Epithelial cell of proximal tubule (primary cell): Measurements from ENCODE around the gene MDGA2. TPM values are rescaled to one million over a fixed set of nuclear protein-coding genes. Genes with fewer than 3 reads are reported as not detected.

Experiments
- DNase-seq: peaks from one replicate; pipeline ENCODE4 v3.0.0-alpha.2; 2011; ENCODE audit warnings: low read depth
- H3K4me3 ChIP-seq: 2 replicates; pipeline ENCODE4 v1.5.1; 2011; ENCODE audit warnings: low read depth, mild to moderate bottlenecking, low read length
- total RNA-seq: library from RNA; depleted of rRNA; stranded (reverse); fragments of >200 nt; gene quantifications from 2 replicates; pipeline ENCODE4 v1.2.3, GENCODE V29; 2015
- TF ChIP-seq, protein P1 (sequence below): conservative IDR thresholded peaks from 2 replicates; pipeline ENCODE4 v1.5.1; 2012; ENCODE audit warnings: low read depth, mild to moderate bottlenecking, low read length

Gene MDGA2
- total RNA-seq, 1 donor from 2014 or later = 0.23 TPM

DNA sequence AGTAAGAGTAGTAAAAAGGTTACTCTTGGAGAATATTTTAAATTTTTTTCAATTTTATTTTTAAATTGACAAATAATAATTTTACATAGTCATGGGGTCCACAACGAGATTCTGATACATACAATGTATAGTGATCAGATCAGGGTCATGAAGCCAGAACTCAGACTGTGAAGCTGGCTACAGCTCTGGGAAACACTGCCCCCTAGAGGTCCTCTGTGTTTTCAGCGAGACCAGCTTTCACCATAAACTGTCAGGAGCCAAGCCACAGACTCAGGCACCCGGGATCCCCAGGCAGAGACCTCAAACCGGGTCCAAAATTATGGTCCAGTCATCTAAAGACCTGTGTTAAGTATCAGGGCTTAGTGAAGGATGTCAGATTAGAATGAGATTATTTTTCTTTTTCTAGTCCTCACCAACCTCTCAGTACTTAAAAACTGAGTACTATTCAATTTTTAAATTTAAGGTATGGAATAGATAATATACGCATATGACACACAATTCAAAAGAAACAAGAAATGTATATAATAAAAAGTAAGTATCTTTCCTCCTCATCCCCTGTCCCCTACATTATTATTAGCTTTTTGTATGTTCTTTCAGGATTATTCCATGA lies 397.1 kb downstream of the MDGA2 start:
- no peak for DNase-seq
- TF ChIP-seq, protein P1, sequence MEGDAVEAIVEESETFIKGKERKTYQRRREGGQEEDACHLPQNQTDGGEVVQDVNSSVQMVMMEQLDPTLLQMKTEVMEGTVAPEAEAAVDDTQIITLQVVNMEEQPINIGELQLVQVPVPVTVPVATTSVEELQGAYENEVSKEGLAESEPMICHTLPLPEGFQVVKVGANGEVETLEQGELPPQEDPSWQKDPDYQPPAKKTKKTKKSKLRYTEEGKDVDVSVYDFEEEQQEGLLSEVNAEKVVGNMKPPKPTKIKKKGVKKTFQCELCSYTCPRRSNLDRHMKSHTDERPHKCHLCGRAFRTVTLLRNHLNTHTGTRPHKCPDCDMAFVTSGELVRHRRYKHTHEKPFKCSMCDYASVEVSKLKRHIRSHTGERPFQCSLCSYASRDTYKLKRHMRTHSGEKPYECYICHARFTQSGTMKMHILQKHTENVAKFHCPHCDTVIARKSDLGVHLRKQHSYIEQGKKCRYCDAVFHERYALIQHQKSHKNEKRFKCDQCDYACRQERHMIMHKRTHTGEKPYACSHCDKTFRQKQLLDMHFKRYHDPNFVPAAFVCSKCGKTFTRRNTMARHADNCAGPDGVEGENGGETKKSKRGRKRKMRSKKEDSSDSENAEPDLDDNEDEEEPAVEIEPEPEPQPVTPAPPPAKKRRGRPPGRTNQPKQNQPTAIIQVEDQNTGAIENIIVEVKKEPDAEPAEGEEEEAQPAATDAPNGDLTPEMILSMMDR = peak; percentile 93

DNA sequence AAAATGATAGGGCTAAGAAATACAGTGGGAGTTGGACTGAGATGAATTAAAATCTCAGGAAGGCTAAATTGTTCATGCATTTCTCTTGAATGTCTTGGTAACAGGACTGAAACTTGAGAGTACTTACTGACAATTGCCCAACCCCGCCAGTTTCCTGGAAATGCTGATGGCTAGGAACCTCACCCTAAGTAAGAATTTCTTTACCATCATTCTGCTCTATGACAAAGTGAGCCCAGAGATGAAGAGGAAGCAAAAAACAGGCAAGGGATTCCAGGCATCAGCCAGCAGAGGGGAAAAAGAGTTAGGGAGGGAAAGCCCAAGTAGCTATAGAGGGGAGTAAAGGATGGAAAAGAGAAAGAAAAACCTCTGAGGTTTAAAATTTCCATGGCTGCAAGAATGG lies 397.7 kb downstream of the MDGA2 start:
- TF ChIP-seq, protein P1 = no peak
- no peak for DNase-seq
- no peak overlapping the region for H3K4me3 ChIP-seq

More for the DNA sequence above, 397.1 kb downstream of the MDGA2 start:
- H3K4me3 ChIP-seq = no peak overlapping the region

DNA sequence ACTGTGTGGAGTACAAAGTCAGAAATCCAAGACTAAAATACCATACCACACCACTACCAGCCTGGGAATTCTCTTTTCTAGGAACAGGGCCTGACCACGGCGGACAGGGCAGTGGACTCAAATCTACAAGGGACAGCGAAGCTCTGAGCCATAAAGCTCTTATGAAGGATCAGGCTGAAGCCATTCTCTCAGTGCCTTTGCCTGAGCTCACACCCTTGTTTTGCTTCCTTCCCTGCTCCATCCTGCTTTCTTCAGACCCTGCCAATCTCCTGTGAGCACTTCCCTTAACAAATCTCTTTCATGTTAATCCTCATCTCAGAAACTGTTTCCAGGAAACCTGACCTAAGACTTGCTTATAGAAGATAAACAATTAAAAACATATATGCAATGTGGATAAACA lies 398.5 kb downstream of the MDGA2 start:
- no peak for DNase-seq
- no peak overlapping the region for H3K4me3 ChIP-seq
- TF ChIP-seq, protein P1 = no peak

DNA sequence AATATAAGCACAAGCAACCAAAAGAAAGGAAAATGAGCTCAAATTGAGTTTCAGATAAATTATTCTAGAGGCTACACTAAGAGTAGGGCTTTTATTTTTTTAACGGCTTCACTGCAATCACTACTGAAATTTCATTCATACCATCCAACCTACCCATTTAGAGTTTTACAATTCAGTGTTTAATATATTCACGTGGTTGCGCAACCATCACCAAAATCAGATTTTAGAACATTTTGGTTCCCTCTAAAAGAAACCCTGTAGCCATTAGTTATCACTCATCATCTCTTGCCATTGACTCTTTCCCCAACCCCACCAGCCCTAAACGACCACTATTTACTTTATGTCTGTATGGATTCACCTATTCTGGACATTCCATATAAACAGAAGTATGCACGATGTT lies 401.5 kb downstream of the MDGA2 start:
- H3K4me3 ChIP-seq = no peak overlapping the region
- TF ChIP-seq, protein P1 = no peak
- no peak for DNase-seq

DNA sequence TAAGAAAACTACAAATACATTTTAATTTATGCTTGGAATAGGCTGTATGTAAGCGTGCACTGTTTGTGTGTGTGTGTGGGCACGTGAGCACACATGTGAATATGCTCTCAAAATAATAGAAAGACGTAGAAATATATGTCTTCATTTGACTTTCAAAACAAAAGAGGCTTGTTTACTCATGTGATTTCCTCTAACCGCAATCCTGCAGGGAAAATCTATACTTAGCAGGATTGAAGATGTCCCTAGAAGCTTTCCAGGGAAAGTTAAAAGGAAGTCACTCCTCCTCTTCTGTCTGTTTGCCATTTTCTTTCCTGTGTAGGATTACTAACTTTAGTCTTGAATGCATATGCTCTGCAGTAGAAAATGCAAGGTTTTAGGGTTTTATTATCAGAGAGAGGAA lies 404.7 kb downstream of the MDGA2 start:
- DNase-seq = no peak
- no peak overlapping the region for H3K4me3 ChIP-seq
- TF ChIP-seq, protein P1 = no peak

DNA sequence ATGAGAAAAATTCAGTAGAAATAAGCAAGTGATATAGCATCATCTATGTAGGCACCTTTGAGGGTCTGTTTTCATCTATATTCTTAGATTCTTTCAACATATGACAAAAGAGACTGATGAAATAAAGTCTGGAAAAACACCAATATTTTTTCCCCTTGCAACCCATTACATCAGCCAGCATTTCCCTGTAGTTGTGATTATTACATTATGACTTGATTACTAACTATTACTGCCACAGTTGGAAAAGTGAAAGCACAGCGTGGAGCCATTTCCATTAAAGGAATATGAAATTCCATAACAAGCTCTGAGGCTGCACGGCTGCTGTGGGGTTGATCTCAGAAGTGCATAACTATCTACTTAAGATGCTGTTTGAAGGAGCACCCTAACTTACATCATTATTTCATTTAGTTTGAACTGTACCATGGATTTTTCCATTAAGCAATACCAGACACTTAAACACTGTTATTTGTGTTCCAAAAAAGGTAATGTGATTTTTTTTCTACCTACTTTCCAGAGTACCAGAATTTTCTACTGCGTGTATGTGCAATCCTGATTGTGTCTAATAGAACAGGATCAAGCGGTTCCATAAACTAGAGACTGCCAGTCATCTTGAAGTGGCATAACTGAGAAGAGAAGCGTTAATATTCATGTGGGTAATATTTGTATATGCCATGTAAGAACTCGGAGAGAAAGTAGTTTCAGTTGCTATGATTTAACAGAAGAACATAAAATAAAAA lies 405.5 kb downstream of the MDGA2 start:
- TF ChIP-seq, protein P1 = no peak
- H3K4me3 ChIP-seq = no peak overlapping the region
- DNase-seq = no peak

DNA sequence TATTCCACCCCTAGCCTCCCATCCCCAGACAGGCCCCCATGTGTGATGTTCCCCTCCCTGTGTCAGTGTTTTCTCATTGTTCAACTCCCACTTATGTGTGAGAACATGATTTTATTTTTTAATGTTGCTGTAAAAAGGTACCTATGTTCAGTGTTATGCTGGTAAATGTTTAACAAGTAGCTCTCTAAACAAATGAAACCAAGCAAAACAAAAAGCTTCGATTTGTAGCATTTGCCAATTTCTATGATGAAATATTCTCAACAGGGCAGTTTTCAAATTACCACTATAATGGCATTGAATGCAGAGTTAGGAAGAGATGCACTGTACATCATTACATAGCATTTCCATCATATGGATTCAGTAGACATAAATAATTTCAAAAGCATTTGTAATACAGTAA lies 410.6 kb downstream of the MDGA2 start:
- TF ChIP-seq, protein P1 = no peak
- DNase-seq = no peak
- H3K4me3 ChIP-seq = no peak overlapping the region
